Cardiac septum (tissue), 1 donor: ENCODE measurements around the gene MAPKAPK5. TPM values are rescaled to one million over a fixed set of nuclear protein-coding genes. Genes with fewer than 3 reads are reported as not detected.
"Not testable (repeated sequence)": the region's sequence is repeated elsewhere in the genome, so short reads cannot be mapped to it uniquely, and the experiment has no call there.

Experiments used
- DNase-seq: peaks from one replicate; pipeline ENCODE4 v3.0.0-alpha.2; 2020; ENCODE audit warnings: low spot score
- intact Hi-C: fragments of 100-400 bp; cut with DNase I; formaldehyde crosslinking; loops from one replicate; pipeline ENCODE4 v1.14.0; 2022
- microRNA-seq: library from miRNA; unstranded; fragments of <30 nt; microRNA quantifications from one replicate; pipeline ENCODE4 v1.2.0, GENCODE V29; 2020
- total RNA-seq: library from RNA; stranded (reverse); fragmentation: NEBNext Ultra II Directional; extraction: Animal tissue kit (Norgen Biotek cat#: 25700); gene quantifications from one replicate; pipeline ENCODE4 v1.2.1, GENCODE V29; 2021
- donor health status: DM: no; HTN: no; CAD: no.

Gene MAPKAPK5
- total RNA-seq, 1 donor from 2014 or later, result 25.7 TPM

- DNase-seq, intact Hi-C loops: not testable (repeated sequence)
Measured at GRCh38 chr12:111950961-111951676, 109.1 kb downstream of the MAPKAPK5 start.

Small RNA genes lying within 50 kb of the gene (microRNA-seq; reads per million reads assigned to microRNA genes)
- gene MIR6761, result not detected

Other genes with a start within 250 kb of the MAPKAPK5 start
- gene ATXN2, start 242.9 kb upstream of the MAPKAPK5 start, total RNA-seq, result 56.1 TPM
- gene BRAP, start 156.3 kb upstream of the MAPKAPK5 start, total RNA-seq, result 13.9 TPM
- 30.8 TPM for gene ACAD10, start 156.2 kb upstream of the MAPKAPK5 start, total RNA-seq
- 168 TPM for gene ALDH2, start 75.3 kb upstream of the MAPKAPK5 start, total RNA-seq
- 32.2 TPM for gene TMEM116, start 170.9 kb downstream of the MAPKAPK5 start, total RNA-seq
- gene ERP29, start 171.2 kb downstream of the MAPKAPK5 start, total RNA-seq, result 42.1 TPM